NCI-H345 (cell line): Measurements from ENCODE around the gene MDN1.
A peak's percentile ranks its signal among the peaks of the same experiment; 100 is the strongest.

ENCODE experiments used
- DNase-seq: peaks from one replicate; lab custom pipeline; 2025; lab: John Stamatoyannopoulos, UW

Gene MDN1

DNA sequence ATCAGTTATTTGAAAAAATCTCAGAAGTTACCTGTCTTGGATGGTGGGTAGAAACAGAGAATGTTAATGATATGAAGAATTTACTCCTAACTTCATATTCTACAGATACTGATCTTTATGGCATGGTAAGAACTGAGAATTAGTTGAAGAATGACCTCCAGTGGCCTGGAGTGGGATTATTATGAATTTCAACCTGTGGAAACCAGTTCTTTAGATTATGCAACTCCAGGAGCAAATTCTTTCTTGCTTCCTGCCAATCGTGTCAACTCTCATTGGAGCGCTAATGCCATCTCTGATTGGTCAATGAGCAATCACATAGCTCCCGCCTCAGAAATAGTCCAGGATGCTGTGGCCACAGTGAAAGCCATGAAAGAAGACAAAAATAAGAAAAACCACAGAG is 221.6 kb downstream of the MDN1 start:
- peak; percentile 17 for DNase-seq

DNA sequence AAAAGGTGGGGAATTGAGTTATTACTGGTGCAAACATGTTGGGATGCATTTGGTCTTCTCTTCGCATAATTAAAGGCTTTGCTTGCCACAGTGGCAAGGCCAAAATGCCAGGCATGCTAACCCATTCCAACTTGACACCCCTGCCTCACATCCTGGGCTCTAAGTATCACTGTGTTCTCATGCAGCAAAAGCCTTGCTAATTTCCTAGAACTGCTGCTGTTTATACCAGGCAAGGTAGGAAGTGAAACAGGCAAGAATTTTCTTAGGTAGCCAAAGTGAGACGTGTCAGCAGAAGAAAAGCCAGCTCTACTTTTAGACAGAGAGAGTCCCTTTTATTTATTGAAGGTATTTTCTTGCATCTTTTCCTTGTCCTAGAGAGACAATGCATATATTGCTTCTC is 222.2 kb downstream of the MDN1 start:
- no peak for DNase-seq

DNA sequence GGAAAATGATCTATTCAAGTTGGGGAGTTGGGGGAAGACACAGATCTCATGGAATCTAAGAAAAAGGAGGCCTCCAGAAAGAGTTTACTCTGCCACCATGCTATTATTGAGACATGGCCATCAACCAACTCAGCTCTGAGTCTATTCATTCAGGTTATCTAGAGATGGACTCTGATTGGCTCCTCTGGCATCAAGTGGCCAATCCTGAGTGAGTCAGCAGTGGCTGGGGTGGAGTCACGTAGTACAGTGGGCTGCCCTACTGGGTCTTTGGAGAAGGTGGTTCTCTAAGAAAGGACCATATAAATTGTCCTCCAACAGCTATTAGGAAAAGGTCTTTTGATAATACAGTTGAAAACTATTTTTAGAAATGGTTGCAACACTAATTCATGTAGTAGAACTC is 223.1 kb downstream of the MDN1 start:
- no peak for DNase-seq

- no peak for DNase-seq
Observed at GRCh38 chr6:89596056-89596455, 223.5 kb downstream of the MDN1 start.
